SK-N-SH (cell line): Measurements from ENCODE around the gene BCO1. TPM values are rescaled to one million over a fixed set of nuclear protein-coding genes. Genes with fewer than 3 reads are reported as not detected.

Source experiments
- CTCF ChIA-PET: fragments of 300-600, 350-600 bp; formaldehyde crosslinking; extraction: SDS; loops from one replicate; lab custom pipeline; 2021; lab: Yijun Ruan, JAX
- POLR2A ChIA-PET: fragments of 350-600 bp; sonication (Branson Sonifier 250); formaldehyde crosslinking; extraction: SDS; loops from one replicate; lab custom pipeline; 2020; ENCODE audit warnings: antibody characterized with exemption, inconsistent platforms; lab: Yijun Ruan, JAX
- DNase-seq: peaks from one replicate; pipeline ENCODE4 v3.0.0; 2012
- H2AFZ ChIP-seq: fragments of 200-600 bp; sonication (generic); 2 replicates; pipeline ENCODE4 v1.8.1; 2016; ENCODE audit warnings: antibody characterized with exemption, mild to moderate bottlenecking, low read depth
- H3F3A ChIP-seq: fragments of 200-600 bp; sonication (generic); replicated peaks from 2 replicates; pipeline ENCODE3; 2016; ENCODE audit warnings: antibody characterized with exemption, mild to moderate bottlenecking; ENCODE audit not compliant: insufficient read depth
- H3K27ac ChIP-seq, 2 experiments: fragments of 200-500 bp in 1 of 2; fragments of 200-600 bp in 1 of 2; sonication (Bioruptor generic) in 1 of 2; sonication (generic), shearing (Covaris generic) in 1 of 2; 2 replicates each; pipeline versions ENCODE4 v1.5.1 to v1.6.1; 2014 to 2016; ENCODE audit warnings: low read depth in 2 of 2, inconsistent platforms in 1 of 2, low read length in 1 of 2, mild to moderate bottlenecking in 1 of 2, mixed read lengths in 1 of 2
- H3K27me3 ChIP-seq: fragments of 200-600 bp; sonication (generic), shearing (Covaris generic); 2 replicates; pipeline ENCODE4 v1.6.1; 2016; ENCODE audit warnings: mixed run types; ENCODE audit not compliant: insufficient read depth
- H3K36me3 ChIP-seq, 2 experiments: fragments of 200-500 bp in 1 of 2; fragments of 200-600 bp in 1 of 2; sonication (Bioruptor generic) in 1 of 2; sonication (generic) in 1 of 2; replicated peaks in 1 of 2; 2 replicates each; pipeline versions ENCODE3 to v1.5.1; 2014 to 2016; ENCODE audit warnings: low read length in 1 of 2, mild to moderate bottlenecking in 1 of 2; ENCODE audit not compliant: insufficient read depth in 2 of 2, control insufficient read depth in 1 of 2
- H3K4me1 ChIP-seq, 2 experiments: fragments of 200-500 bp in 1 of 2; fragments of 200-600 bp in 1 of 2; sonication (Bioruptor generic) in 1 of 2; sonication (generic), shearing (Covaris generic) in 1 of 2; 2 replicates each; pipeline versions ENCODE4 v1.5.1 to v1.6.1; 2014 to 2016; ENCODE audit warnings: low read depth in 1 of 2, low read length in 1 of 2, mixed run types in 1 of 2; ENCODE audit not compliant: insufficient read depth in 2 of 2, control insufficient read depth in 1 of 2
- H3K4me2 ChIP-seq: fragments of 200-600 bp; sonication (generic), shearing (Covaris generic); 2 replicates; pipeline ENCODE4 v1.6.1; 2017; ENCODE audit warnings: mixed run types
- H3K4me3 ChIP-seq, 2 experiments: fragments of 200-500 bp in 1 of 2; fragments of 200-600 bp in 1 of 2; sonication (Bioruptor generic) in 1 of 2; sonication (generic), shearing (Covaris generic) in 1 of 2; 2 replicates each; pipeline versions ENCODE4 v1.5.1 to v1.8.1; 2014 to 2016; ENCODE audit warnings: low read depth in 2 of 2, inconsistent platforms in 1 of 2, low read length in 1 of 2, mild to moderate bottlenecking in 1 of 2, mixed read lengths in 1 of 2, moderate library complexity in 1 of 2
- H3K79me2 ChIP-seq: fragments of 200-600 bp; sonication (generic); 2 replicates; pipeline ENCODE4 v1.8.1; 2017; ENCODE audit warnings: mild to moderate bottlenecking; ENCODE audit not compliant: insufficient read depth
- H3K9ac ChIP-seq: fragments of 200-600 bp; sonication (generic); 2 replicates; pipeline ENCODE4 v1.6.1; 2017; ENCODE audit warnings: mixed run types
- H3K9me2 ChIP-seq: fragments of 200-600 bp; sonication (generic); 2 replicates; pipeline ENCODE4 v1.6.1; 2017; ENCODE audit warnings: mixed run types
- H3K9me3 ChIP-seq: fragments of 200-600 bp; sonication (generic); 2 replicates; pipeline ENCODE4 v1.6.1; 2017; ENCODE audit warnings: mixed run types, mild to moderate bottlenecking, moderate library complexity
- H4K20me1 ChIP-seq: fragments of 200-600 bp; sonication (generic); 2 replicates; pipeline ENCODE4 v1.6.1; 2017; ENCODE audit warnings: mild to moderate bottlenecking, mixed run types; ENCODE audit not compliant: insufficient read depth
- CHD2 ChIP-seq: fragments of 150-350 bp; IDR thresholded peaks from 2 replicates; pipeline ENCODE4 v1.6.1; 2018; ENCODE audit warnings: low read length; ENCODE audit not compliant: partially characterized antibody
- ELF1 ChIP-seq: IDR thresholded peaks from 2 replicates; pipeline ENCODE4 v1.4.0; 2012
- EP300 ChIP-seq, 2 experiments: IDR thresholded peaks; 2 replicates each; pipeline versions ENCODE4 v1.4.0 to v1.6.1; 2012; ENCODE audit warnings: borderline replicate concordance in 1 of 2, low read depth in 1 of 2, low read length in 1 of 2
- FOXJ3 ChIP-seq: sonication (generic); formaldehyde crosslinking; IDR thresholded peaks from 2 replicates; pipeline ENCODE4 v1.5.1; 2020; ENCODE audit warnings: mild to moderate bottlenecking, missing genetic modification reagents
- FOXM1 ChIP-seq: IDR thresholded peaks from 2 replicates; pipeline ENCODE4 v1.4.0; 2012; ENCODE audit warnings: low read depth, mild to moderate bottlenecking
- GABPA ChIP-seq: IDR thresholded peaks from 2 replicates; pipeline ENCODE4 v1.4.0; 2012; ENCODE audit warnings: low read depth, mild to moderate bottlenecking
- MAX ChIP-seq: IDR thresholded peaks from 2 replicates; pipeline ENCODE4 v1.4.0; 2012; ENCODE audit warnings: low read depth
- MEF2A ChIP-seq: IDR thresholded peaks from 2 replicates; pipeline ENCODE4 v1.4.0; 2012; ENCODE audit warnings: low read depth, borderline replicate concordance
- MXI1 ChIP-seq: IDR thresholded peaks from 2 replicates; pipeline ENCODE4 v1.6.1; 2012; ENCODE audit warnings: mild to moderate bottlenecking, low read depth, low read length, improper control_type of control experiment
- NFIC ChIP-seq: IDR thresholded peaks from 2 replicates; pipeline ENCODE4 v1.4.0; 2012; ENCODE audit warnings: borderline replicate concordance
- POLR2AphosphoS5 ChIP-seq: IDR thresholded peaks from 2 replicates; pipeline ENCODE4 v1.6.1; 2012; ENCODE audit warnings: low read depth, low read length
- REST ChIP-seq: IDR thresholded peaks from 2 replicates; pipeline ENCODE4 v1.6.1; 2012; ENCODE audit warnings: mild to moderate bottlenecking, low read depth, low read length, moderate library complexity
- RFX5 ChIP-seq: IDR thresholded peaks from 2 replicates; pipeline ENCODE4 v1.6.1; 2012; ENCODE audit warnings: mild to moderate bottlenecking, improper control_type of control experiment, low read length
- SIN3A ChIP-seq: IDR thresholded peaks from 2 replicates; pipeline ENCODE4 v1.6.1; 2012; ENCODE audit warnings: low read depth, mild to moderate bottlenecking, low read length, moderate library complexity, borderline replicate concordance
- SMC3 ChIP-seq: IDR thresholded peaks from 2 replicates; pipeline ENCODE4 v1.6.1; 2012; ENCODE audit warnings: low read depth, low read length, improper control_type of control experiment
- TCF12 ChIP-seq: IDR thresholded peaks from 2 replicates; pipeline ENCODE4 v1.4.0; 2012
- USF1 ChIP-seq: IDR thresholded peaks from 2 replicates; pipeline ENCODE4 v1.4.0; 2012; ENCODE audit warnings: low read depth, borderline replicate concordance
- YY1 ChIP-seq: IDR thresholded peaks from 2 replicates; pipeline ENCODE4 v1.4.0; 2012; ENCODE audit warnings: low read depth, mild to moderate bottlenecking
- ZBTB33 ChIP-seq: IDR thresholded peaks from 2 replicates; pipeline ENCODE4 v1.4.0; 2012; ENCODE audit warnings: low read depth, borderline replicate concordance
- WGBS: methylation state at CpG from one replicate; pipeline ENCODE4 v1.1.6; 2017; ENCODE audit warnings: low lambda C conversion rate; 5-methylcytosine and 5-hydroxymethylcytosine counted together
- polyA plus RNA-seq, 3 experiments: library from polyadenylated mRNA; depleted of rRNA; stranded (reverse); fragments of >200 nt; gene quantifications; 2 replicates each; pipeline ENCODE4 v1.2.3, GENCODE V29; 2012

The BCO1 gene
- polyA plus RNA-seq, 1 of the 3 experiments (the other 2 are of a cell fraction): 0.02 TPM

GRCh38 chr16:81265052-81265451, 26.6 kb downstream of the BCO1 start (continued):
- TF ChIP-seq REST (no peak), NFIC (no peak), FOXM1 (no peak), MXI1 (no peak), FOXJ3 (CRISPR knock-in tag) (no peak), TCF12 (no peak)

GRCh38 chr16:81265658-81266451, 27.4 kb downstream of the BCO1 start:
- no peak overlapping the region for H3K27ac ChIP-seq
- H3K36me3 ChIP-seq: no peaks in the 10 kb centered on the region
- H3K4me1 ChIP-seq: no peaks in the 10 kb centered on the region; a peak in 1 of 4 replicates
- WGBS: 70% methylated on average over 3 of the region's 5 CpGs
- no peak overlapping the region for H3K4me3 ChIP-seq
- no peaks in the 10 kb centered on the region for H4K20me1 ChIP-seq
- no peaks in the 10 kb centered on the region for H3K9me3 ChIP-seq
- H3K4me2 ChIP-seq: no peak overlapping the region
- no peak for DNase-seq
- H3F3A ChIP-seq: no peaks in the 10 kb centered on the region
- H3K27me3 ChIP-seq: no peaks in the 10 kb centered on the region
- ChIA-PET POLR2A (no interaction called here), CTCF (no interaction called here)
- TF ChIP-seq SMC3 (no peak), ZBTB33 (no peak), MAX (no peak), YY1 (no peak), POLR2AphosphoS5 (no peak), FOXM1 (no peak), MEF2A (no peak), RFX5 (no peak), GABPA (no peak), CHD2 (no peak), USF1 (no peak), ELF1 (no peak), REST (no peak), SIN3A (no peak), EP300 (IDR thresholded peaks at IDR 0.05; ENCODE audit: borderline replicate concordance in 1 of 2, low read depth in 1 of 2, low read length in 1 of 2) (no peak)
- TF ChIP-seq, all 33 proteins: peak for 0
- no peak overlapping the region for H3K9ac ChIP-seq
- no peak overlapping the region for H2AFZ ChIP-seq
- H3K9me2 ChIP-seq: no peaks in the 10 kb centered on the region
- no peaks in the 10 kb centered on the region for H3K79me2 ChIP-seq
